Measurements from ENCODE around the gene ROS1.

Gene ROS1

DNA sequence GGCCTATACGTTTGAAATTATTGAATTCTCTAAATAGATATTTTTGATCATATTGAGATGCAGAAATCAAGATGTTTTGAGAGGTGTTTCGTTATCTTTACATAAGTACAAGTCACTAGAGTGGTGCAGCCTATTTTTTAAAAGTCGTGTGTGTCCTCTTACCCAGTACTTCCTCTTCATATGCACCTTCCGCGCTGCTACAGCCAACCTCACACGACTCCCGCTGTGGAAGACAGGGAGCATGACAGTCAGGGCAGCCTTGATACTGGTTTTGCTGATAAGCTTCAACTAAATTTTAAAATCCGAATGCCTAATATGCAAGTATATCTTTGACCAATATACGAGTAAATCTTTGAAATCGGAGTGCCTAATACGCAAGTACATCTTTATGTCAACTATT, 16.3 kb downstream of the ROS1 start:
- Histone ChIP-seq H3K27me3 (ENCODE audit: insufficient read depth, low read length) (no peaks in the 10 kb centered on the region), H3K79me2 (ENCODE audit: control insufficient read depth, insufficient read depth, low read length, poor library complexity) (no peaks in the 10 kb centered on the region), H2BK5ac (ENCODE audit: low read depth, low read length, poor library complexity) (no peak overlapping the region), H2AFZ (ENCODE audit: insufficient read depth, low read length, poor library complexity) (no peak overlapping the region), H3K9me3 (ENCODE audit: insufficient read depth, low read depth, low read length) (no peaks in the 10 kb centered on the region), H3K79me1 (ENCODE audit: low read length) (no peaks in the 10 kb centered on the region), H2AK5ac (ENCODE audit: low read length) (no peak overlapping the region), H3K36me3 (ENCODE audit: control insufficient read depth in 1 of 2, insufficient read depth in 2 of 2, low read length in 2 of 2) (no peaks in the 10 kb centered on the region), H4K8ac (ENCODE audit: low read depth, low read length) (no peak overlapping the region), H3K9ac (ENCODE audit: low read length) (no peak overlapping the region), H4K91ac (ENCODE audit: low read depth, low read length) (no peak overlapping the region), H3K4ac (ENCODE audit: low read depth, low read length) (no peak overlapping the region), H2BK12ac (ENCODE audit: low read length) (no peak overlapping the region), H3K14ac (ENCODE audit: low read length) (no peak overlapping the region), H2BK120ac (ENCODE audit: insufficient read depth, low read length, poor library complexity) (no peak overlapping the region), H3K23ac (ENCODE audit: low read length) (no peak overlapping the region), H3K4me1 (ENCODE audit: control insufficient read depth in 1 of 2, insufficient read depth in 2 of 2, low read length in 2 of 2) (no peaks in the 10 kb centered on the region), H3K4me3 (ENCODE audit: low read depth, low read length) (no peak overlapping the region), H3K18ac (ENCODE audit: low read length) (no peak overlapping the region), H4K12ac (ENCODE audit: low read depth, low read length) (no peak overlapping the region), H3K4me2 (ENCODE audit: low read length) (no peak overlapping the region), H3K27ac (ENCODE audit: low read depth, low read length) (no peak overlapping the region)
- no CpG with 5 or more reads among the region's 11 CpGs for WGBS (ENCODE audit: extremely low coverage, insufficient coverage, insufficient read length)
- DNase-seq, result peak in 1 of 2 donors; percentile 45

DNA sequence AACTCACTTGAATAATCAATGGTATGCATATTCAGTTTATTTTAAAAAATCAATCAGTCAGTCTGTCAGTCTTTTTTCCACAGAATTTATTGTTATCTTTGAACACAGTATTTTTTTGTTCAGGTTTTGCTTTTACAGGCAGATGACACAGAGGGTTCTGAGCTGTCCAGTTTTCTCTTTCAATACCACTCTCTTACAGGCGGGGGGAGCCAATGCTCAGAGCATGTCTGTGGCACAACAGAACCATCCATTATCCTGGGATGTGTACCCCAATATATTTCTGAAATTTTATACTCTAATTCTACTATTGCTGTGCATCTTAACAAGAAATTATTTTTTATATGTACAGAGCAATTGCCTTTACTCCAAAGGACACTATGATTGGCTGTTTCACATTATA, 21.2 kb downstream of the ROS1 start:
- H3K4me3 ChIP-seq (ENCODE audit: low read depth, low read length), result no peak overlapping the region
- WGBS (ENCODE audit: extremely low coverage, insufficient coverage, insufficient read length), result no CpG with 5 or more reads among the region's 1 CpG
- H3K27ac ChIP-seq (ENCODE audit: low read depth, low read length), result no peak overlapping the region
- peak overlapping the region; percentile 55 for H4K91ac ChIP-seq (ENCODE audit: low read depth, low read length)
- no peak overlapping the region for H3K4me2 ChIP-seq (ENCODE audit: low read length)
- no peaks in the 10 kb centered on the region for H3K4me1 ChIP-seq (ENCODE audit: control insufficient read depth in 1 of 2, insufficient read depth in 2 of 2, low read length in 2 of 2)
- no peak overlapping the region for H2BK12ac ChIP-seq (ENCODE audit: low read length)
- H3K79me2 ChIP-seq (ENCODE audit: control insufficient read depth, insufficient read depth, low read length, poor library complexity), result no peaks in the 10 kb centered on the region
- no peak overlapping the region for H2AK5ac ChIP-seq (ENCODE audit: low read length)
- H4K8ac ChIP-seq (ENCODE audit: low read depth, low read length), result no peak overlapping the region
- no peak overlapping the region for H3K23ac ChIP-seq (ENCODE audit: low read length)
- H3K18ac ChIP-seq (ENCODE audit: low read length), result no peak overlapping the region
- no peak overlapping the region for H2BK120ac ChIP-seq (ENCODE audit: insufficient read depth, low read length, poor library complexity)
- DNase-seq, result no peak
- H3K14ac ChIP-seq (ENCODE audit: low read length), result no peak overlapping the region
- H3K27me3 ChIP-seq (ENCODE audit: insufficient read depth, low read length), result no peaks in the 10 kb centered on the region
- H3K9ac ChIP-seq (ENCODE audit: low read length), result no peak overlapping the region
- H3K9me3 ChIP-seq (ENCODE audit: insufficient read depth, low read depth, low read length), result no peaks in the 10 kb centered on the region
- H4K12ac ChIP-seq (ENCODE audit: low read depth, low read length), result no peak overlapping the region
- H2BK5ac ChIP-seq (ENCODE audit: low read depth, low read length, poor library complexity), result no peak overlapping the region
- H3K36me3 ChIP-seq (ENCODE audit: control insufficient read depth in 1 of 2, insufficient read depth in 2 of 2, low read length in 2 of 2), result no peaks in the 10 kb centered on the region
- H3K4ac ChIP-seq (ENCODE audit: low read depth, low read length), result no peak overlapping the region
- no peak overlapping the region for H2AFZ ChIP-seq (ENCODE audit: insufficient read depth, low read length, poor library complexity)
- no peaks in the 10 kb centered on the region for H3K79me1 ChIP-seq (ENCODE audit: low read length)

DNA sequence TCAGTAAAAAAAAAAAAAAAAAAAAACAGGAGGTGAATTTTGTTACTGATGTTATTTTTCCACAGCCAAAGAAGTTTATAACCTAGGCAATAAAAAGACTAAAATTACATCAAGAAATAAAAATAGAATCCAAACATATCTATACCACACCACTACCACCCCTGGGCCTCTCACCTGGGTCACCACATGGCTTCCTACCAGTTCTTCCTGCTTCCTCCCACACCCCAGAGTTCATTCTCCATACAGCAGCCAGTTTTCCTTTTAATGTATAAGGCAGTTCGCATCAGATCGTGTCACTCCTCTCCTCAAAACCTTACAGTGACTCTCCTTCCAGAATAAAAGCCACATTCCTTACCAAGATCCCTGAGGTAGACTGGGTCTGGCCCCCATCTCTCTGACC, 23.9 kb downstream of the ROS1 start:
- Histone ChIP-seq H3K79me2 (ENCODE audit: control insufficient read depth, insufficient read depth, low read length, poor library complexity) (no peaks in the 10 kb centered on the region), H3K23ac (ENCODE audit: low read length) (no peak overlapping the region), H3K27me3 (ENCODE audit: insufficient read depth, low read length) (no peaks in the 10 kb centered on the region), H2AFZ (ENCODE audit: insufficient read depth, low read length, poor library complexity) (no peak overlapping the region), H3K9ac (ENCODE audit: low read length) (no peak overlapping the region), H3K4ac (ENCODE audit: low read depth, low read length) (no peak overlapping the region), H3K14ac (ENCODE audit: low read length) (no peak overlapping the region), H3K18ac (ENCODE audit: low read length) (no peak overlapping the region), H3K36me3 (ENCODE audit: control insufficient read depth in 1 of 2, insufficient read depth in 2 of 2, low read length in 2 of 2) (no peaks in the 10 kb centered on the region), H4K12ac (ENCODE audit: low read depth, low read length) (no peak overlapping the region), H2BK12ac (ENCODE audit: low read length) (no peak overlapping the region), H3K4me2 (ENCODE audit: low read length) (no peak overlapping the region), H2BK120ac (ENCODE audit: insufficient read depth, low read length, poor library complexity) (no peak overlapping the region), H3K79me1 (ENCODE audit: low read length) (no peaks in the 10 kb centered on the region), H3K4me3 (ENCODE audit: low read depth, low read length) (no peak overlapping the region), H3K9me3 (ENCODE audit: insufficient read depth, low read depth, low read length) (no peaks in the 10 kb centered on the region), H2AK5ac (ENCODE audit: low read length) (no peak overlapping the region), H4K91ac (ENCODE audit: low read depth, low read length) (no peak overlapping the region), H2BK5ac (ENCODE audit: low read depth, low read length, poor library complexity) (no peak overlapping the region), H3K4me1 (ENCODE audit: control insufficient read depth in 1 of 2, insufficient read depth in 2 of 2, low read length in 2 of 2) (no peaks in the 10 kb centered on the region), H4K8ac (ENCODE audit: low read depth, low read length) (no peak overlapping the region), H3K27ac (ENCODE audit: low read depth, low read length) (no peak overlapping the region)
- no CpG with 5 or more reads among the region's 2 CpGs for WGBS (ENCODE audit: extremely low coverage, insufficient coverage, insufficient read length)
- DNase-seq, result no peak

DNA sequence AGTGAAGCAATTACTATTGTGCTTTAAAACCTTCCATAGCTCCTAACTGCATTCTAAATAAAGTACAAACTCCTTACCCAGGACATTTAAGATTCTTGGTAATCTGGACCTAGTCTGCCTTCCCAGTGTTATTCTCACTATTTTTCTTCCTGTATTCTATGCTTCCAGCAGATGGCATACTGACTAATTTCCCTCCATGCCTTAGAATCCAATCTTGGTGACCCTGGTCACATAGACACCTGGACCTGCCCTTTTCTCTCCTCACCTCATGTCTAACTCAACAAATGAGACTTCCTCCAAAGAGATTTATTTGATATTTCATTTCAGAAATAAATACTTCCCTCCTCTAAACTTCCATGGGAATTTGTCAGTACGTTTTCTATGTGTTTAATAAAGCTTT, 25.8 kb downstream of the ROS1 start:
- Histone ChIP-seq H2BK120ac (ENCODE audit: insufficient read depth, low read length, poor library complexity) (no peak overlapping the region), H3K4me3 (ENCODE audit: low read depth, low read length) (no peak overlapping the region), H3K9ac (ENCODE audit: low read length) (no peak overlapping the region), H3K4me1 (ENCODE audit: control insufficient read depth in 1 of 2, insufficient read depth in 2 of 2, low read length in 2 of 2) (no peaks in the 10 kb centered on the region), H3K23ac (ENCODE audit: low read length) (no peak overlapping the region), H3K36me3 (ENCODE audit: control insufficient read depth in 1 of 2, insufficient read depth in 2 of 2, low read length in 2 of 2) (no peaks in the 10 kb centered on the region), H4K8ac (ENCODE audit: low read depth, low read length) (no peak overlapping the region), H3K79me1 (ENCODE audit: low read length) (no peaks in the 10 kb centered on the region), H3K27me3 (ENCODE audit: insufficient read depth, low read length) (no peaks in the 10 kb centered on the region), H3K18ac (ENCODE audit: low read length) (no peak overlapping the region), H3K4me2 (ENCODE audit: low read length) (no peak overlapping the region), H3K27ac (ENCODE audit: low read depth, low read length) (no peak overlapping the region), H4K12ac (ENCODE audit: low read depth, low read length) (no peak overlapping the region), H2BK5ac (ENCODE audit: low read depth, low read length, poor library complexity) (no peak overlapping the region), H3K79me2 (ENCODE audit: control insufficient read depth, insufficient read depth, low read length, poor library complexity) (no peaks in the 10 kb centered on the region), H2AFZ (ENCODE audit: insufficient read depth, low read length, poor library complexity) (no peak overlapping the region), H2BK12ac (ENCODE audit: low read length) (no peak overlapping the region), H3K4ac (ENCODE audit: low read depth, low read length) (no peak overlapping the region), H3K9me3 (ENCODE audit: insufficient read depth, low read depth, low read length) (no peaks in the 10 kb centered on the region), H4K91ac (ENCODE audit: low read depth, low read length) (no peak overlapping the region), H2AK5ac (ENCODE audit: low read length) (no peak overlapping the region), H3K14ac (ENCODE audit: low read length) (no peak overlapping the region)
- no CpG with 5 or more reads among the region's 1 CpG for WGBS (ENCODE audit: extremely low coverage, insufficient coverage, insufficient read length)
- DNase-seq, result peak in 1 of 2 donors; percentile 23

Measured in trophoblast cell (in vitro differentiated cells and primary cell).